VCaP (cell line): ENCODE measurements around the gene ST3GAL3.

ENCODE experiments used
- H3K27ac ChIP-seq: fragments of 450-650 bp; 2 replicates; pipeline ENCODE4 v1.5.1; 2017
- TF ChIP-seq, protein P1 (sequence below): fragments of 450-650 bp; conservative IDR thresholded peaks from 2 replicates; pipeline ENCODE4 v1.5.1; 2017; ENCODE audit warnings: mild to moderate bottlenecking, moderate library complexity

ST3GAL3 gene

DNA sequence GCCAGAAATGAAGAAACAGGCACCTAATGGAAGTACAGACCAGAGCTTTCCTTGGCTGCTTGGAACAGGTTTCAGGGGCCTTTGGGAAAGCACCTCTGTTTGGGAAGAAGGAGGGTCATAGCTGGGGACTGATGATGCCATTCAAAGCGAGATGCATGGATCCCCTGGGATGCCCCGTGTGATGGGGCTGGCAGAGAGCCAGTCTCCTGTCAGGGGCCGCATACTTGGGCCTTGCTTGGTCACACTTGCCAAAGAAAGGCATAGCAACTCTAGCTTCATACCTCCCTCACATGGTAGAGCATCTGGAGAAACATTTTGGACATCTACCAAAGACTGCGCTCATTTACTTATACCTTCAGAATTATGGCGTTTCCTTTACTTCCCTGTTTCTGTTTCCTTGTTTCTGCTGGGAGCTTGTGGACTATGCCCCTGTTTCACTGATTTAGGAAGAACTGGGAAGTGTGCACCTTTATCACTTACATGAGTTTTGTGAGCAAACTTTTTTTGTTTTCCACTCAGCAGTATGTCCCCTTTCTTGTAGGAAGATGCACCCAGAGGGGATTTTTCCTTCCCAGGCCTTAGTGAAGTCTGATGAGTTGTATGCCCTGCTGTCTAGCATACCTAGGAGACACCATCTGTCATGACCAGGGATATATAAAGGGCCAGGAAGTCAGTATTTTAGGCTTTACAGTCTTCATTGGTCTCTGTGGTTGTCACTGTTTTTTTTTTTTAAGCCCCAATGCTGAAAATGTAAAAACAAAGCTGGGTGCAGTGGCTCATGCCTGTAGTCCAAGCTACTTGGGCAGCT is 19.8 kb upstream of the ST3GAL3 start:
- no peak overlapping the region for H3K27ac ChIP-seq
- TF ChIP-seq, protein P1, sequence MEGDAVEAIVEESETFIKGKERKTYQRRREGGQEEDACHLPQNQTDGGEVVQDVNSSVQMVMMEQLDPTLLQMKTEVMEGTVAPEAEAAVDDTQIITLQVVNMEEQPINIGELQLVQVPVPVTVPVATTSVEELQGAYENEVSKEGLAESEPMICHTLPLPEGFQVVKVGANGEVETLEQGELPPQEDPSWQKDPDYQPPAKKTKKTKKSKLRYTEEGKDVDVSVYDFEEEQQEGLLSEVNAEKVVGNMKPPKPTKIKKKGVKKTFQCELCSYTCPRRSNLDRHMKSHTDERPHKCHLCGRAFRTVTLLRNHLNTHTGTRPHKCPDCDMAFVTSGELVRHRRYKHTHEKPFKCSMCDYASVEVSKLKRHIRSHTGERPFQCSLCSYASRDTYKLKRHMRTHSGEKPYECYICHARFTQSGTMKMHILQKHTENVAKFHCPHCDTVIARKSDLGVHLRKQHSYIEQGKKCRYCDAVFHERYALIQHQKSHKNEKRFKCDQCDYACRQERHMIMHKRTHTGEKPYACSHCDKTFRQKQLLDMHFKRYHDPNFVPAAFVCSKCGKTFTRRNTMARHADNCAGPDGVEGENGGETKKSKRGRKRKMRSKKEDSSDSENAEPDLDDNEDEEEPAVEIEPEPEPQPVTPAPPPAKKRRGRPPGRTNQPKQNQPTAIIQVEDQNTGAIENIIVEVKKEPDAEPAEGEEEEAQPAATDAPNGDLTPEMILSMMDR, result no peak

DNA sequence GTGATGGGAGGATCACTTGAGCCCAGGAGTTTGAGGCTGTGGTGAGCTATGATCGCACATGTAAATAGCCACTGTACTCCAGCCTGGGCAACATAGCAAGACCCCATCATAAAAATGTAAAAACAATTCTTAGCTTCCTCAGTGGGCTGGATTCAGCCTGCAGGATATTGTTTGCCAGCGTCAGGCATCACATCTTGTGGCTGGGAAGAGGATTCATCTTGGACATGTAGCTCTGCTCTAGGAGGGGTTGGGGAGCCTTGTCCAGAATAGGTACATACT is 19.3 kb upstream of the ST3GAL3 start:
- no peak overlapping the region for H3K27ac ChIP-seq
- TF ChIP-seq, protein P1, result no peak

DNA sequence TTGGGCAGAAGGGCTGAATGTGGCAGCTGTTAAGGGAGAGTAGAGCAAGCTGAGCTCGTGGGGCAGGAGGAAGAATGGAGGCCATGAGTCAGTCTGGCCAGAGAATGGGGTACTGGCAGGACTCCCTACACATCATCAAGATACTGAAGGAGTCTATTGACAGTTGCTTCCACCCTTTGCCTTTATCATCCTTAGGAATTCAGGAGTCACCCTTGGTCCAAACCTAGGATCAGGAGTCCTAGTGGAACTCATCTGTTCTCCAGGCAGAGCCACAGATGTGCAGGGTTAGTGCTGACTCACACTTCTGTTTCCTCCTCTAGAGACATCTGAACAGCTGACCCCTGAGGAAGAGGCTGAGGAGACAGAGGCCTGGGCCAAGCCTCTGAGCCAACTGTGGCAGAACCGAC is 18.7 kb upstream of the ST3GAL3 start:
- TF ChIP-seq, protein P1, result no peak
- H3K27ac ChIP-seq, result no peak overlapping the region

DNA sequence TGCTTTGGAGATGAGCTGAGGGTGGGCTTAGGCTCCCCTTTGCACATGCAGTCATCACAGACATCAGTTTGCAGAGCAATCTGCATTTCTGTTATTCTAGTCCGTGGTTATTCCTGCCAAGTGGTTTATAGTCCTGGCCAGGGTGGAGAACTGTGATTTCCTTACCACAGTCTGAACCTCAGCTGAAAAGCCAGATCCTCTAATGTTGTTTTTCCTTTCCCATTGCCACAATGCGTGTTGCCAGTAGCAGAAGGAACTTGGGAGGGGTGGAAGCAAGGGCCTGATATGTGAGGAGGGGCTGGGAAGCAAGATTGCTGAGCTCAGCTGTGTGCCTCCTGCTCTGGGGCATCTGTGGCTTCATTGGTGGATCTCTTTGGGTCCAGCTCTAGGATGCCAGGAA is 18.0 kb upstream of the ST3GAL3 start:
- no peak overlapping the region for H3K27ac ChIP-seq
- TF ChIP-seq, protein P1, result no peak

DNA sequence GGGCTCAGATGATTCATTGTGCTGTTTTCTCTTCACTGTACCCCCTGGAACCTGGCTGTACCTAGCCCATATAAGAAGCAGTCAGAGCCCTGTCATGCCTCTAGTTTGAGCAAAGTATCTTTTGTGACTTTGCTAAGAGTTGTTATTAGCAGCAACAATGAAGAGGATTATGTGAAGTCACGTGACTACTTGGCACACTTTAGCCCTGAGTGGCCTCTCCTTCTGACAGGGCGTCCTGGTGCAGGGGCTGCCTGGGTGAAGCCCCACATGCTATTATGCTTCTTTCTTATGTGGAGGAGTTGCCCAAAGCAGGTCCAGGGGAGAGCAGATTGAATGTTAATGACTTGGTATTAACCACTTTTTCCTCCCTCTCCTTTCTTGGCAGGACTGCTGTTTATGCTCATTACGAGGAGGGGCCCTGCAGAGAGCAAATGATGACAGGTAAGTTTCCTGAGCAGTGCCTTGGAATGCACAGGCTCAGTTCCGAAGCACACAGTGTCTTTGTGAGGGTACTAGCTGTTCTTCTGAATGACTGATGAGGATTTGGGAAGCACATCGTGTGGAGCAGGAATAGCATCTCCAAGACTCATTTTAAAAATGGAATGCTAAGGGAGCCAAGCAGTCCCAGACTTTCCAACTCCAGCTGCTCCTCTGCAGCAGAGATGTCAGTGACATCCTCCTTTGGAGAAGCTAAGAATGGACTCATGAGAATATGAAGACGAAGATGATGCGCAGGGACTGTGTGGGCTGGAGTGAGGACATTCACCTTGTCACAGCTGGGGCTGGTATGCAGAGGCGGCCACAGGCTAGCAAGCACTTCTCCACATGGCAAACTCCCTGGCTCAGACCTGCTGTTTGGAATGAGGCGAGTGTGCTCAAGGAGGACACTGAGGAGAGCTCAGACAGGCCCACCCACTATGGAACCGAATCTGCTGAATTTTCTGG is 15.2 kb upstream of the ST3GAL3 start:
- TF ChIP-seq, protein P1, result no peak
- no peak overlapping the region for H3K27ac ChIP-seq

DNA sequence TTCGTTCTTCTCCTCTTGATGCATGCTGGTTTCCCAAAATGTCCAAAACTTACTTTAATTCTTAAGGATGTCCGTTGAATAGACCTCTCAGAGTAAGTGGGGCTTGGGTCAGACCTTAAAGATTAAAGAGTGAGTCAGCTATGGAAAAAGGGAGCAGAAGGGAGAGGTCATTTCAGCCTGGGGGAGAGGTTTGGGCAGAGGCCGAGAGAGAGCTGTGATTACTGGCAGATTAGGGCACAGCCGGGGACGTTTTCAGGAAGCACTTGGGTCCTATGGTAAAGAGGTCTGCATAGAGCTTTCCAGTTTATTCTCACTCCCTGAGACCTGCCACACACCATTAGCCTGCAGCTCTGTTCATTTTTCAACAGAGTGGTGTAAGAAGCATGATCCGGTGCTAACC is 14.0 kb upstream of the ST3GAL3 start:
- TF ChIP-seq, protein P1, result no peak
- H3K27ac ChIP-seq, result no peak overlapping the region

DNA sequence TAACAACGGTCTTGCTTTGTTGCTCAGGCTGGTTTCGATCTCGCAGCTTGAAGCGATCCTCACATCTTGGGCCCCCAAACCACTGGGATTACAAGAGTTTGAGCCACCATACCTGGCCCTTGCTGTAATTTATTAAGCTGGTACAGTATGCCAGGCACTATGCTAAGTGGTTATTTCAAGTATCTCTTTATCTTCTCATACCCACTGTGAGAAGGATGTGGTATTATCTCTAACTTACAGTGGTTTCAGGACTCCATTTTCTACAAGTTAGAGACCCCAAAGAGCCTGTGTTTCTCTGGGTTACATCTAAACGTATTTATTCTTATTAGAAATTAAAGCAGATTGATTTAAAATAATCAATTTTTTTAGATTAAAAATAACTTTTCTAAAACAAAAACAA is 8.1 kb upstream of the ST3GAL3 start:
- TF ChIP-seq, protein P1, result no peak
- H3K27ac ChIP-seq, result no peak overlapping the region
